BLaER1 treated with 17β-estradiol and CSF1 and Interleukin-3, amounts not matched to agents 10 nM and 100 nM (cell line): Measurements from ENCODE around the gene KRTAP4-12.
"Not testable (repeated sequence)": the region's sequence is repeated elsewhere in the genome, so short reads cannot be mapped to it uniquely, and the experiment has no call there.

ENCODE experiments used
- H3K27ac ChIP-seq, 11 experiments: shearing (Covaris generic); formaldehyde crosslinking; 2 replicates each; pipeline ENCODE4 v1.8.1; 2022
- H3K27me3 ChIP-seq, 11 experiments: shearing (Covaris generic); formaldehyde crosslinking; 2 replicates each; pipeline ENCODE4 v1.8.1; 2022
- H3K36me3 ChIP-seq, 11 experiments: shearing (Covaris generic); formaldehyde crosslinking; 2 replicates each; pipeline ENCODE4 v1.8.1; 2022
- H3K4me1 ChIP-seq, 10 experiments: shearing (Covaris generic); formaldehyde crosslinking; 2 replicates each; pipeline ENCODE4 v1.8.1; 2022
- H3K4me2 ChIP-seq, 11 experiments: shearing (Covaris generic); formaldehyde crosslinking; 2 replicates each; pipeline ENCODE4 v1.8.1; 2022
- H3K4me3 ChIP-seq, 10 experiments: shearing (Covaris generic); formaldehyde crosslinking; 2 replicates each; pipeline ENCODE4 v1.8.1; 2022
- H3K9ac ChIP-seq, 11 experiments: shearing (Covaris generic); formaldehyde crosslinking; 2 replicates each; pipeline ENCODE4 v1.8.1; 2022
- H3K9me3 ChIP-seq, 11 experiments: shearing (Covaris generic); formaldehyde crosslinking; replicated peaks in 1 of 11; 2 replicates each; pipeline ENCODE4 v1.8.1; 2022
- H4K20me1 ChIP-seq, 11 experiments: shearing (Covaris generic); formaldehyde crosslinking; 2 replicates each; pipeline ENCODE4 v1.8.1; 2022
- Cebpa-rat ChIP-seq, 11 experiments: shearing (Covaris generic); IDR thresholded peaks; 2 replicates each; pipeline ENCODE4 v1.8.1; 2022

The KRTAP4-12 gene

GRCh38 chr17:41123991-41124371, at the start of gene KRTAP4-12:
KRTAP4-12 (minus strand) TSS chr17:41124182; CDS start chr17:41124122, 60 bp downstream.
- not testable (repeated sequence) for H3K27me3 ChIP-seq, H3K9ac ChIP-seq, H4K20me1 ChIP-seq, H3K36me3 ChIP-seq
- H3K4me1 ChIP-seq = peaks cover 24 to 42% (median 36%) of the 10 kb centered on the region in 10 experiments
- peak within 1 kb of the TSS in 1 of 11 experiments; percentile 1; a peak in 2 of 22 replicates for H3K27ac ChIP-seq
- H3K4me3 ChIP-seq = 0 out of 20 replicates have a peak within 1 kb of the TSS, but pooled peaks of 1 of the 10 experiments have one; percentile 4
- H3K9me3 ChIP-seq = peaks cover 7 to 44% (median 32%) of the 10 kb centered on the region in 11 experiments
- H3K4me2 ChIP-seq = peak within 1 kb of the TSS; percentile 12 to 60 (median 35); a peak in 16 of 22 replicates

- H4K20me1 ChIP-seq = no peaks in the 10 kb centered on the region
- no peak for TF ChIP-seq Cebpa-rat (IDR thresholded peaks at IDR 0.05)
- H3K4me2 ChIP-seq = no peak overlapping the region
These were observed 47.9 kb upstream of the KRTAP4-12 start for GRCh38 chr17:41171886-41172285.

GRCh38 chr17:41168121-41168520, 44.1 kb upstream of the KRTAP4-12 start, which contains the start of gene KRTAP4-3:
KRTAP4-3 (minus strand) TSS chr17:41168221; CDS start chr17:41168172, 49 bp downstream.
- H4K20me1 ChIP-seq = no peaks in the 10 kb centered on the region
- no peak for TF ChIP-seq Cebpa-rat (IDR thresholded peaks at IDR 0.05)
- no peaks in the 10 kb centered on the region for H3K36me3 ChIP-seq
- no peak within 1 kb of the TSS for H3K27ac ChIP-seq
- no peak within 1 kb of the TSS for H3K4me3 ChIP-seq
- H3K4me1 ChIP-seq = 0 out of 20 replicates have a peak, but pooled peaks cover 0 to 2% (median 0%) of the 10 kb centered on the region in 10 experiments
- H3K9me3 ChIP-seq = peaks cover 0 to 14% (median 4%) of the 10 kb centered on the region in 11 experiments; a peak in 8 of 22 replicates
- 0 out of 22 replicates have a peak, but pooled peaks cover 0 to 3% (median 0%) of the 10 kb centered on the region in 11 experiments for H3K27me3 ChIP-seq
- H3K9ac ChIP-seq = no peak within 1 kb of the TSS
- no peak within 1 kb of the TSS for H3K4me2 ChIP-seq

More at GRCh38 chr17:41171886-41172285, 47.9 kb upstream of the KRTAP4-12 start:
- Histone ChIP-seq H3K9me3 (peaks cover 0 to 14% (median 4%) of the 10 kb centered on the region in 11 experiments; a peak in 8 of 22 replicates), H3K9ac (no peak overlapping the region), H3K27me3 (peaks cover 0 to 3% (median 0%) of the 10 kb centered on the region in 11 experiments; a peak in 1 of 22 replicates), H3K36me3 (no peaks in the 10 kb centered on the region), H3K4me1 (peaks cover 18 to 23% (median 21%) of the 10 kb centered on the region in 10 experiments), H3K4me3 (no peak overlapping the region), H3K27ac (no peak overlapping the region)

- Histone ChIP-seq H3K9ac (no peak overlapping the region), H3K27ac (no peak overlapping the region), H3K4me2 (no peak overlapping the region), H3K27me3 (0 out of 22 replicates have a peak, but pooled peaks cover 0 to 3% (median 0%) of the 10 kb centered on the region in 11 experiments), H3K36me3 (no peaks in the 10 kb centered on the region), H3K4me3 (no peak overlapping the region), H4K20me1 (no peaks in the 10 kb centered on the region), H3K4me1 (no peaks in the 10 kb centered on the region), H3K9me3 (peaks cover 0 to 14% (median 4%) of the 10 kb centered on the region in 11 experiments; a peak in 8 of 22 replicates)
- TF ChIP-seq Cebpa-rat (IDR thresholded peaks at IDR 0.05) = no peak
These were observed 43.6 kb upstream of the KRTAP4-12 start for GRCh38 chr17:41167561-41167960.

- no peaks in the 10 kb centered on the region for H3K27me3 ChIP-seq
- no peak overlapping the region for H3K4me3 ChIP-seq
- peaks cover 0 to 14% (median 4%) of the 10 kb centered on the region in 11 experiments; a peak in 8 of 22 replicates for H3K9me3 ChIP-seq
- no peak for TF ChIP-seq Cebpa-rat (IDR thresholded peaks at IDR 0.05)
- H3K27ac ChIP-seq = no peak overlapping the region
- H4K20me1 ChIP-seq = no peaks in the 10 kb centered on the region
- H3K36me3 ChIP-seq = no peaks in the 10 kb centered on the region
- no peak overlapping the region for H3K4me2 ChIP-seq
- H3K4me1 ChIP-seq = no peaks in the 10 kb centered on the region
- no peak overlapping the region for H3K9ac ChIP-seq
These were observed 39.8 kb upstream of the KRTAP4-12 start for GRCh38 chr17:41163828-41164227.

GRCh38 chr17:41160648-41161047, 36.7 kb upstream of the KRTAP4-12 start, which contains the start of gene KRTAP4-4:
KRTAP4-4 (minus strand) TSS chr17:41160748; CDS start chr17:41160691, 57 bp downstream.
- Histone ChIP-seq H3K27me3 (no peaks in the 10 kb centered on the region), H3K4me1 (no peaks in the 10 kb centered on the region), H3K9ac (no peak within 1 kb of the TSS), H3K9me3 (no peaks in the 10 kb centered on the region), H3K4me2 (no peak within 1 kb of the TSS), H3K27ac (no peak within 1 kb of the TSS), H4K20me1 (no peaks in the 10 kb centered on the region), H3K4me3 (no peak within 1 kb of the TSS), H3K36me3 (no peaks in the 10 kb centered on the region)
- TF ChIP-seq Cebpa-rat (IDR thresholded peaks at IDR 0.05) = no peak

GRCh38 chr17:41160190-41160589, 36.2 kb upstream of the KRTAP4-12 start:
- not testable (repeated sequence) for H3K4me1 ChIP-seq, H3K4me2 ChIP-seq, H3K9me3 ChIP-seq, H3K36me3 ChIP-seq, H3K4me3 ChIP-seq, H3K27ac ChIP-seq, H3K27me3 ChIP-seq, H3K9ac ChIP-seq, H4K20me1 ChIP-seq

GRCh38 chr17:41153856-41154255, 29.9 kb upstream of the KRTAP4-12 start:
- H3K4me1 ChIP-seq = peaks cover 0 to 14% (median 0%) of the 10 kb centered on the region in 10 experiments; a peak in 4 of 20 replicates
- no peaks in the 10 kb centered on the region for H4K20me1 ChIP-seq
- no peak overlapping the region for H3K27ac ChIP-seq
- no peak for TF ChIP-seq Cebpa-rat (IDR thresholded peaks at IDR 0.05)
- H3K27me3 ChIP-seq = no peaks in the 10 kb centered on the region
- H3K9ac ChIP-seq = no peak overlapping the region
- H3K9me3 ChIP-seq = no peaks in the 10 kb centered on the region
- H3K36me3 ChIP-seq = no peaks in the 10 kb centered on the region
- no peak overlapping the region for H3K4me3 ChIP-seq
- peak overlapping the region in 2 of 11 experiments; percentile 41 to 65; a peak in 4 of 22 replicates for H3K4me2 ChIP-seq

- Histone ChIP-seq H3K36me3 (no peaks in the 10 kb centered on the region), H3K4me3 (no peak overlapping the region), H3K27ac (no peak overlapping the region), H3K9ac (no peak overlapping the region), H3K27me3 (no peaks in the 10 kb centered on the region), H3K9me3 (no peaks in the 10 kb centered on the region), H3K4me1 (peaks cover 0 to 14% (median 0%) of the 10 kb centered on the region in 10 experiments; a peak in 4 of 20 replicates), H3K4me2 (no peak overlapping the region), H4K20me1 (no peaks in the 10 kb centered on the region)
- TF ChIP-seq Cebpa-rat (IDR thresholded peaks at IDR 0.05) = no peak
These were observed 27.5 kb upstream of the KRTAP4-12 start for GRCh38 chr17:41151525-41151924.

- no peaks in the 10 kb centered on the region for H3K36me3 ChIP-seq
- H3K4me3 ChIP-seq = no peak overlapping the region
- H4K20me1 ChIP-seq = no peaks in the 10 kb centered on the region
- H3K27ac ChIP-seq = no peak overlapping the region
- H3K4me1 ChIP-seq = peaks cover 0 to 14% (median 0%) of the 10 kb centered on the region in 10 experiments; a peak in 4 of 20 replicates
- H3K9ac ChIP-seq = no peak overlapping the region
- no peaks in the 10 kb centered on the region for H3K27me3 ChIP-seq
- no peak overlapping the region for H3K4me2 ChIP-seq
- 0 out of 22 replicates have a peak, but pooled peaks cover 0 to 3% (median 0%) of the 10 kb centered on the region in 11 experiments for H3K9me3 ChIP-seq
- no peak for TF ChIP-seq Cebpa-rat (IDR thresholded peaks at IDR 0.05)
These were observed 26.0 kb upstream of the KRTAP4-12 start for GRCh38 chr17:41150026-41150425.
